Measurements from ENCODE around the gene SH3BGR.

- TF ChIP-seq POLR2A (IDR thresholded peaks at IDR 0.05; ENCODE audit: low read depth, low read length) (no peak), TAF1 (IDR thresholded peaks at IDR 0.05; ENCODE audit: low read depth, low read length) (no peak), POLR2AphosphoS5 (IDR thresholded peaks at IDR 0.05; ENCODE audit: low read depth, low read length) (no peak), SPI1 (IDR thresholded peaks at IDR 0.05; ENCODE audit: low read depth, low read length) (no peak), PAX5 (IDR thresholded peaks at IDR 0.05; ENCODE audit: insufficient read depth, low read length, severe bottlenecking) (no peak)
Measured at GRCh38 chr21:39452970-39453342, 1.2 kb downstream of the SH3BGR start.
